ENCODE measurements around the gene SDC4. TPM values are rescaled to one million over a fixed set of nuclear protein-coding genes. Genes with fewer than 3 reads are reported as not detected.
"Not testable (repeated sequence)": the region's sequence is repeated elsewhere in the genome, so short reads cannot be mapped to it uniquely, and the experiment has no call there.

SDC4 gene
- total RNA-seq, 4 donors from 2014 or later: 7.9 to 77.9 (median 48.4) TPM

DNA sequence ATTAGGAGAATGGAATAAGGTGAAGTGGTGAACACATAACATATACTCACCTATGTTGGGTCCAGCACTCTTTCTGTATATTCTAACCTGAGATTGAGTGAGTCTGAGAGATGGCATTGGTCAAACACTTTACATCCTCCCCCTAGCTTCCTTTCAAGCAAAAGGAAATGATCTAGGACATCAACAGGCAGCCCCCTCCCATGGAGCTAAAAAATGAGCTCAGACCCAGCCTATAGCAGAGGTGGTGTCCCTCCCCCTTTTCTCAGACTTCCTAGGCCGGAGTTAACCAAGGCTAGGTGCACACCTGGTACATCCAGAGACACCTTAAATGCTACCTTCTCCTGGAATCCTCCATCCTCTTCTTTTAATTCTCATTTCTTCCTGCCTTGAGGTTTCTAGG lies 5.5 kb upstream of the SDC4 start:
- H3K4me3 ChIP-seq: no peak overlapping the region
- H3K27me3 ChIP-seq: no peaks in the 10 kb centered on the region
- TF ChIP-seq POLR2A (IDR thresholded peaks at IDR 0.05) (no peak), CTCF (IDR thresholded peaks at IDR 0.05) (no peak)
- H3K4me1 ChIP-seq: peaks cover 0 to 1% of the 10 kb centered on the region in 2 donors
- H3K9me3 ChIP-seq: no peaks in the 10 kb centered on the region
- no peaks in the 10 kb centered on the region for H3K36me3 ChIP-seq
- intact Hi-C loops (cut with DNase I; ENCODE audit: low total_unique reads): no loop called here
- H3K27ac ChIP-seq: no peak overlapping the region
- no peak for DNase-seq

DNA sequence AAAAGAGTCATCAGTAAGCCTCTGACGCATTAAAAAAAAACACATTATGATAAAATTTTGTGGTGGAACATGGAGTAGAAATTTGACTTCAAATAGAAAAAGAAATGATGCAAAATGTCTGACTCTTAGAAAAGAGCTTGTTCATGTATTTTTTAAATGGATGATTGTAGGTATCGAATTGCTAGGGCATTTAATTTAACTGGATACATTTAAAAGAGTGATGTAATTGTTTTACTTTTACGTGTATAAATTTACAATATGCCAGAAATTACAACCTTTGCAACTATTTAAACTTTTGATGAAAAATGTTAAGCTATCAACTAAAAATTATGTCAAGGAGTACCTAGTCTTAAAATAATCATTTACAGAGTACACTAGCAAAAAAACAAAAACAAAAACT lies 4.5 kb upstream of the SDC4 start:
- DNase-seq: no peak
- no peak overlapping the region for H3K4me3 ChIP-seq
- no peaks in the 10 kb centered on the region for H3K4me1 ChIP-seq
- no peaks in the 10 kb centered on the region for H3K27me3 ChIP-seq
- no peaks in the 10 kb centered on the region for H3K36me3 ChIP-seq
- TF ChIP-seq CTCF (IDR thresholded peaks at IDR 0.05) (no peak), POLR2A (IDR thresholded peaks at IDR 0.05) (no peak)
- intact Hi-C loops (cut with DNase I; ENCODE audit: low total_unique reads): no loop called here
- H3K27ac ChIP-seq: no peak overlapping the region
- H3K9me3 ChIP-seq: no peaks in the 10 kb centered on the region

DNA sequence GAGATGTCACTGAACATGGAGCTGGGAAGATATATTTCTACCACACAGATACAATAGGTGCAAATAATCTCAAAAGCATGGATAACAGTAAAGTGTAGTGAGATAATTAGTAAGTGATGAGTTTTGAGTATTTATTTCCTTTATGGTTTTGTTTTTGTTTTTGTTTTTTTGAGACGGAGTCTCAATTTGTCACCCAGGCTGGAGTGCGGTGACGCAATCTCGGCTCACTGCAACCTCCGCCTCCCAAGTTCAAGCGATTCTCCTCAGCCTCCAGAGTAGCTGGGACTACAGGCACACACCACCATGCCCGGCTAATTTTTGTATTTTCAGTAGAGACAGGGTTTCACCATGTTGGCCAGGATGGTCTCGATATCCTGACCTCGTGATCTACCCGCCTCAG lies 2.6 kb upstream of the SDC4 start:
- H3K4me1 ChIP-seq; H3K27ac ChIP-seq; H3K36me3 ChIP-seq; H3K4me3 ChIP-seq; H3K27me3 ChIP-seq; DNase-seq; intact Hi-C loops (cut with DNase I; ENCODE audit: low total_unique reads); H3K9me3 ChIP-seq: not testable (repeated sequence)

- no peaks in the 10 kb centered on the region for H3K36me3 ChIP-seq
- peaks cover 0 to 4% of the 10 kb centered on the region in 2 donors for H3K4me1 ChIP-seq
- no peak overlapping the region for H3K27ac ChIP-seq
- H3K9me3 ChIP-seq: no peaks in the 10 kb centered on the region
- no peak for DNase-seq
- TF ChIP-seq POLR2A (IDR thresholded peaks at IDR 0.05): no peak
- no peak for TF ChIP-seq CTCF (IDR thresholded peaks at IDR 0.05)
- no peak overlapping the region for H3K4me3 ChIP-seq
- intact Hi-C loops (cut with DNase I; ENCODE audit: low total_unique reads): no loop called here
- no peaks in the 10 kb centered on the region for H3K27me3 ChIP-seq
Observed at GRCh38 chr20:45350217-45350616, 2.0 kb upstream of the SDC4 start.

DNA sequence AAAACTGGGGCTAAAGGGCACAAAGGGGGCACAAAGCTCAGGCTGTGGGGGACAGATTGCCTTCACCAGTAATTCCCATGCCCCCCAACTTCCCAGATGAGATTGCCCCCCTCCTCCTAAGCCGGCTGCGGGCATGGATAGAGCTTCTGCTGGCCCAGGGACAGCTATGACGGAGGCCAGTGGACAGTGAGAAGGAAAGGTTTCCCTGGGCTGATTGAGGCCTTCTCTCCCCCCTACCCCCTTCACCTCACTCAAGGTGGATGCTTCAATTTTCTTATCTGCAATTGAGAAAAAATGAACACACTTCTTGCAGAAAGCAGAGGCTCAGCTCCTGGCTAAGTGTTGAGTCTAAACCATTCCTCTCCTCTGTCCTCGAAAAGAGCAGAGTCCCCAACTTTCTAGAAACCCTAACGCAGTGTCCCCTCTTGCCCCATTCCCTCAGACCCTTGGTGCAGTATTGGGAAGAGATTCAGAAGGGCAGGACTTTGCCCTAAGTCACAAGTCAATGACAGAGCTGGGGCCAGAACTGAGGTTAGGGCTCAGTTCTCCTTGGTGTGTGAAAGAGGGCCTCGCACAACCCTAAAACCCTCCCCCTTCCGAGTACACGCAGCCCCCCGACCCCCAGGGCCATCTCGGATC lies 808 bp downstream of the SDC4 start:
- H3K9me3 ChIP-seq: no peaks in the 10 kb centered on the region
- H3K4me1 ChIP-seq: peaks cover 0 to 16% of the 10 kb centered on the region in 2 donors
- H3K36me3 ChIP-seq: no peaks in the 10 kb centered on the region
- no peaks in the 10 kb centered on the region for H3K27me3 ChIP-seq
- peak overlapping the region; percentile 78 for H3K4me3 ChIP-seq
- intact Hi-C loops (cut with DNase I; ENCODE audit: low total_unique reads): no loop called here
- DNase-seq: no peak
- TF ChIP-seq POLR2A (IDR thresholded peaks at IDR 0.05) (no peak), CTCF (IDR thresholded peaks at IDR 0.05) (no peak)
- H3K27ac ChIP-seq: peak overlapping the region; percentile 91 to 97

DNA sequence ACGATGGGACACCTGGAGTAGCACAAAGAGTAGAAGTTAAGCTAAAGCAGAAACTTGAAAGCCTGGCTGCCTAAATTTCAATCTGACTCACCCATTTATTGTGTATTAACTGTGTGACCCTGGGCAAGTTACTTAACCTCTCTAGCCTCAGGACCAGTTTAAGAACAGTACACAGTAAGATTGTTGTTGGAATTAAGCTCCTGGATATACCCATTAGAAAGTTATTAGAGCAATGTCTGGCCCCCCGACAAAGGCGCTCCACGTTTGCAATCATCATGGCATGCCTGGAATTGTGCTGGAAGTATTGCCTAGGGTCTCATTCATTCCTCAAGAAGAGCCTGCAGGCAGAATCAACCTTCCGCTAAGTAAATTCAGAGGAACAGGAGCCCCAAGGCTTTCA lies 1.4 kb downstream of the SDC4 start:
- Histone ChIP-seq H3K27ac (peak overlapping the region; percentile 91 to 97), H3K4me1 (peaks cover 0 to 19% of the 10 kb centered on the region in 2 donors), H3K27me3 (no peaks in the 10 kb centered on the region), H3K4me3 (peak overlapping the region; percentile 78), H3K9me3 (no peaks in the 10 kb centered on the region), H3K36me3 (no peaks in the 10 kb centered on the region)
- no peak for TF ChIP-seq POLR2A (IDR thresholded peaks at IDR 0.05)
- TF ChIP-seq CTCF (IDR thresholded peaks at IDR 0.05): no peak
- intact Hi-C loops (cut with DNase I; ENCODE audit: low total_unique reads): no loop called here
- DNase-seq: no peak

Measured in uterus (tissue), 4 donors.